GM12873 (cell line): ENCODE measurements around the gene DENND1B.

Source experiments
- TF ChIP-seq, protein P1 (sequence below): IDR thresholded peaks from 2 replicates; pipeline ENCODE4 v1.5.1; 2012; ENCODE audit warnings: low read depth, mild to moderate bottlenecking, moderate library complexity, low read length, control low read depth; ENCODE audit not compliant: insufficient read depth; ENCODE audit errors: missing control alignments

The DENND1B gene

DNA sequence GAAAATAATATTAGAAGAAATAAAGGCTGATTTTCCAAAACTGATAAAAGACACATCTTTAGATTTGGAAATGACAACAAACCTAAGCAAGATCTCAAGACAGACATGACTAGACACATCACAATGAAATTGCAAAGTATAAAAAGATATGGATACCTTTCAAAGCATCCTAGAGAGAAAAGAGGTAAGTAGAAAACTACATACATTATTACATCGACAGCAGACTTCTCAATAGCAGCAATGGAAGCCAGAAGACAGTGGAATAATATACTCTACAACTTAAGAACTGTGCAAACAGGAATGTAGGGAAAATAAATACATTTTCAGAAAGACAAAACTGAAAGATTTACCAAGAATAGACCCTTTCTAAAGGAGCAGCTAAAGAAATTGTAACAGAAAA, 50.2 kb downstream of the DENND1B start:
- TF ChIP-seq, protein P1, sequence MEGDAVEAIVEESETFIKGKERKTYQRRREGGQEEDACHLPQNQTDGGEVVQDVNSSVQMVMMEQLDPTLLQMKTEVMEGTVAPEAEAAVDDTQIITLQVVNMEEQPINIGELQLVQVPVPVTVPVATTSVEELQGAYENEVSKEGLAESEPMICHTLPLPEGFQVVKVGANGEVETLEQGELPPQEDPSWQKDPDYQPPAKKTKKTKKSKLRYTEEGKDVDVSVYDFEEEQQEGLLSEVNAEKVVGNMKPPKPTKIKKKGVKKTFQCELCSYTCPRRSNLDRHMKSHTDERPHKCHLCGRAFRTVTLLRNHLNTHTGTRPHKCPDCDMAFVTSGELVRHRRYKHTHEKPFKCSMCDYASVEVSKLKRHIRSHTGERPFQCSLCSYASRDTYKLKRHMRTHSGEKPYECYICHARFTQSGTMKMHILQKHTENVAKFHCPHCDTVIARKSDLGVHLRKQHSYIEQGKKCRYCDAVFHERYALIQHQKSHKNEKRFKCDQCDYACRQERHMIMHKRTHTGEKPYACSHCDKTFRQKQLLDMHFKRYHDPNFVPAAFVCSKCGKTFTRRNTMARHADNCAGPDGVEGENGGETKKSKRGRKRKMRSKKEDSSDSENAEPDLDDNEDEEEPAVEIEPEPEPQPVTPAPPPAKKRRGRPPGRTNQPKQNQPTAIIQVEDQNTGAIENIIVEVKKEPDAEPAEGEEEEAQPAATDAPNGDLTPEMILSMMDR, result no peak

DNA sequence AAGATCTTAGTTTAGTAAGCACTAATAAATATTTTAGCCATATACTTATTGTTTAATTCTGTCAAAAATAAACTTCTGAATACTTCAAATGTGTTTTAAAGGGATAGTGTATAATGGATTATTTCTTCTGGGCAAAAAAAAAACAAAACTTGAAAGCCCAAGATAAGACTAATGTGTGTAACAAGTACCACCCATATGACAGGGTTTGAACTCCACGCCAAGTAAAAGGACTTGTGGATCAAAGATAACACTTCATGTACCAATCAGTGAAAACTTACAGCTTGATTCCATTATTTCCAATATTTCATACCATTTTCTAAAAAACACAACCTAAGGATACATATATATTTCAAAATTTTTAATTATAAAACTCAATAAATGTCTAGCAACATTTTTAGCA, 59.5 kb downstream of the DENND1B start:
- TF ChIP-seq, protein P1, result no peak

DNA sequence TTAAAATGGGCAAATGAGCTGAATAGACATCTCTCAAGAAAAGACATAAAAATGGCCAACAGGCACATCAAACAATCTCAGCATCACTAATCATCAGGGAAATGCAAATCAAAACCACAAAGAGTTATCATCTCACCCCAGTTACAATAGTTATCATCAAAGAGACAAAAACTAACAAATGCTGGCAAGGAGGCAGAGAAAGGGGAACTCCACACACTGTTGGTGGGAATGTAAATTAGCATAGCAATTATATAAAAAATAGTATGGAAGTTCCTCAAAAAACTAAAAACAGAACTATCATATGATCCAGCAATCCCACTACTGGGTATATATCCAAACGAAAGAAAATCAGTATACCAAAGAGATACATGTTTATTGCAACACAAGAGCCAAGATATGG, 68.7 kb downstream of the DENND1B start:
- TF ChIP-seq, protein P1, result no peak

DNA sequence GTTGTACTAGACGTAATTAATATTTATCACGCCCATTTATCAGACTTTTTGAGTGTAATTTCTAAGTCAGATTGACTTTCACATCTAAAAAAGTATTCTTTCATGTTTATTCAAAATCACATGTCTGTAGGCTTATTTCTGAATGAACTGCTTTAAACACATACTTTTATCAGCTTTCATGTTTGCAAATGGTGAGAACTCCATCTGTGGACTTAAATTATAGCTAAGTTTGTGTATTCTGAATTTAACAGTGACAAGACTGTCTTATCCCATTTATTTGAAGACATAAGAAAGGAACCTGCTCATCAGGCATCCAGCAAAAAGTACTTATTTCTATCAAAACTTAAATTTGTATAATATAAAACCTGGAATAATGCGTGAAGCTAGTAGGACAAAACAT, 69.3 kb downstream of the DENND1B start:
- TF ChIP-seq, protein P1, result no peak

DNA sequence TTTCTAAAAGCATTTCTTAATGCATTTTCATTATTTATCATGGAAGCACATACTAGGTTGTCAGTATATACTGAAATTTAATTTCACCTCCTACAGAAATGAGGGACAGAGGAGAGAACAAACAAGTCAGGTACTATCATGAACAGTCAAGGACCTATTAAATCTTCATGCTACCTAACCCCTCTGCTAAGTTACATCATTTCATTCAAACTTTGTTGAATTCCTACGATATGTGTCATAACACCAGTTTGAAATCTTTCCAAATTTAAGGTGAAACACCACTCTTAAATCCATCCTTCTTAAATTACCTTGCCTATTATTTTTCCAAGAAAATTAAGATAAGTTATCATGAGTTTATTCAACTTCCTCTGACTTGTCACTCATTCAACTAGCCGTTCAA, 78.9 kb downstream of the DENND1B start:
- TF ChIP-seq, protein P1, result no peak

DNA sequence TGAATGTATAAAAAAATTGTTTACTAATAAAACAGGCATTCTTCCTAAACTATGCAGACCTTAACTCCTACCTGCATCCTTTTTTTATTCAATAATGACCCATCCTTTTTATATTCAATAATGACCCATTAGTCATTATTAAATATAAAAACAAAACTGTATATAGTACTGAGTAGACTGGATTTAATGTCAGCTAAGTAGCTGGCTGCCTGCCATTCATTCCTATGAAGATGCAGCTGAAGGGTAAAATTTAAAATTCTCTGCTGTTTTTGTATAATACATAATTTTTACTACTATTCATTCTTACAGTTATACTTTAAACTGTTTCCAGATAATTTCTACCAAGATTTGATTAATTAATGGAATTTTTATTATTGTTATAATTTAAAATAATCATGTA, 79.3 kb downstream of the DENND1B start:
- TF ChIP-seq, protein P1, result no peak

DNA sequence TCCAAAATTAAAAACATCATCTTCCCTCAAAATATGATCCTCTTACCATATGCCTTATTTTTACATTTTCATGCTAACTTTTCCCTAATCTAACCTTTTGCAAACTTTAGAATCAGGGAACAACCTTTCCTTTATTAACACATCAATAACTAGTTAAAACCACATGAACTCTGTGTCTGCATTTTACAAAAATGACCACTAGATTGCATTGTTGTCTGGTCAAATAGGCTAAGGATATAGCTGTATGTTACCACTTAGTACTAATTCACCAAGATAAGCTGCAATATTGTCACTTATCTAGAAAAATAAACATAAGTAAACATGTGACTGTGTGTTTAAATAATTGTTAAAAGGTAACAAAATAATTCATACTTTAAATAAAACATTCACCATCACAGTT, 82.3 kb downstream of the DENND1B start:
- TF ChIP-seq, protein P1, result no peak
